ENCODE results near the gene TKT.

The TKT gene

GRCh38 chr3:53250881-53251605, 4.8 kb downstream of the TKT start:
- Histone ChIP-seq H3K36me3 (ENCODE audit: insufficient read depth, low read length) (peaks cover 35% of the 10 kb centered on the region; the same call in 1 of the 2 replicates), H3K4me1 (ENCODE audit: insufficient read depth, low read length, severe bottlenecking) (peaks cover 70% of the 10 kb centered on the region), H3K4me2 (ENCODE audit: low read length) (peak overlapping the region; percentile 95; the same call in 1 of the 2 replicates), H3K9me3 (ENCODE audit: low read length) (no peaks in the 10 kb centered on the region), H3K79me2 (ENCODE audit: insufficient read depth, low read length) (peaks cover 94% of the 10 kb centered on the region), H3K9ac (ENCODE audit: low read length) (no peak overlapping the region; the same call in 1 of the 2 replicates), H2AFZ (ENCODE audit: low read length) (no peak overlapping the region), H3K27ac (ENCODE audit: low read depth, low read length, poor library complexity, severe bottlenecking) (peak overlapping the region; percentile 79), H3F3A (ENCODE audit: insufficient read depth, low read length) (no peaks in the 10 kb centered on the region), H4K20me1 (ENCODE audit: insufficient read depth, low read length) (no peaks in the 10 kb centered on the region), H3K27me3 (ENCODE audit: insufficient read depth, low read length) (no peaks in the 10 kb centered on the region), H3K9me2 (ENCODE audit: low read depth, low read length) (no peaks in the 10 kb centered on the region), H3K4me3 (ENCODE audit: low read depth, low read length, poor library complexity, severe bottlenecking) (peak overlapping the region; percentile 9)
- TF ChIP-seq EZH2 (IDR thresholded peaks at IDR 0.05; ENCODE audit: borderline replicate concordance, low read length) = no peak
- TF ChIP-seq, protein P1, sequence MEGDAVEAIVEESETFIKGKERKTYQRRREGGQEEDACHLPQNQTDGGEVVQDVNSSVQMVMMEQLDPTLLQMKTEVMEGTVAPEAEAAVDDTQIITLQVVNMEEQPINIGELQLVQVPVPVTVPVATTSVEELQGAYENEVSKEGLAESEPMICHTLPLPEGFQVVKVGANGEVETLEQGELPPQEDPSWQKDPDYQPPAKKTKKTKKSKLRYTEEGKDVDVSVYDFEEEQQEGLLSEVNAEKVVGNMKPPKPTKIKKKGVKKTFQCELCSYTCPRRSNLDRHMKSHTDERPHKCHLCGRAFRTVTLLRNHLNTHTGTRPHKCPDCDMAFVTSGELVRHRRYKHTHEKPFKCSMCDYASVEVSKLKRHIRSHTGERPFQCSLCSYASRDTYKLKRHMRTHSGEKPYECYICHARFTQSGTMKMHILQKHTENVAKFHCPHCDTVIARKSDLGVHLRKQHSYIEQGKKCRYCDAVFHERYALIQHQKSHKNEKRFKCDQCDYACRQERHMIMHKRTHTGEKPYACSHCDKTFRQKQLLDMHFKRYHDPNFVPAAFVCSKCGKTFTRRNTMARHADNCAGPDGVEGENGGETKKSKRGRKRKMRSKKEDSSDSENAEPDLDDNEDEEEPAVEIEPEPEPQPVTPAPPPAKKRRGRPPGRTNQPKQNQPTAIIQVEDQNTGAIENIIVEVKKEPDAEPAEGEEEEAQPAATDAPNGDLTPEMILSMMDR (IDR thresholded peaks at IDR 0.05; ENCODE audit: low read length) = no peak

- peaks cover 35% of the 10 kb centered on the region; the same call in 1 of the 2 replicates for H3K36me3 ChIP-seq (ENCODE audit: insufficient read depth, low read length)
- H3K9me2 ChIP-seq (ENCODE audit: low read depth, low read length) = no peaks in the 10 kb centered on the region
- peak overlapping the region; percentile 46 for H3K4me2 ChIP-seq (ENCODE audit: low read length)
- no peaks in the 10 kb centered on the region for H3K9me3 ChIP-seq (ENCODE audit: low read length)
- no peak overlapping the region; the same call in 1 of the 2 replicates for H3K9ac ChIP-seq (ENCODE audit: low read length)
- peaks cover 68% of the 10 kb centered on the region for H3K4me1 ChIP-seq (ENCODE audit: insufficient read depth, low read length, severe bottlenecking)
- no peaks in the 10 kb centered on the region for H4K20me1 ChIP-seq (ENCODE audit: insufficient read depth, low read length)
- peak overlapping the region; percentile 29 for H3K4me3 ChIP-seq (ENCODE audit: low read depth, low read length, poor library complexity, severe bottlenecking)
- peak overlapping the region; percentile 79 for H3K27ac ChIP-seq (ENCODE audit: low read depth, low read length, poor library complexity, severe bottlenecking)
- H3F3A ChIP-seq (ENCODE audit: insufficient read depth, low read length) = no peaks in the 10 kb centered on the region
- H2AFZ ChIP-seq (ENCODE audit: low read length) = no peak overlapping the region
- peaks cover 100% of the 10 kb centered on the region for H3K79me2 ChIP-seq (ENCODE audit: insufficient read depth, low read length)
- H3K27me3 ChIP-seq (ENCODE audit: insufficient read depth, low read length) = no peaks in the 10 kb centered on the region
- no peak for TF ChIP-seq EZH2 (IDR thresholded peaks at IDR 0.05; ENCODE audit: borderline replicate concordance, low read length)
- TF ChIP-seq, protein P1 (IDR thresholded peaks at IDR 0.05; ENCODE audit: low read length) = no peak
Measured at GRCh38 chr3:53250453-53250852, 5.4 kb downstream of the TKT start.

- no peak overlapping the region for H3K27ac ChIP-seq (ENCODE audit: low read depth, low read length, poor library complexity, severe bottlenecking)
- no peak overlapping the region for H2AFZ ChIP-seq (ENCODE audit: low read length)
- no peak for TF ChIP-seq EZH2 (IDR thresholded peaks at IDR 0.05; ENCODE audit: borderline replicate concordance, low read length)
- no peaks in the 10 kb centered on the region for H3F3A ChIP-seq (ENCODE audit: insufficient read depth, low read length)
- H3K4me2 ChIP-seq (ENCODE audit: low read length) = no peak overlapping the region
- H3K4me3 ChIP-seq (ENCODE audit: low read depth, low read length, poor library complexity, severe bottlenecking) = no peak overlapping the region
- H3K9me3 ChIP-seq (ENCODE audit: low read length) = no peaks in the 10 kb centered on the region
- no peak overlapping the region for H3K9ac ChIP-seq (ENCODE audit: low read length)
- no peaks in the 10 kb centered on the region for H3K9me2 ChIP-seq (ENCODE audit: low read depth, low read length)
- H3K36me3 ChIP-seq (ENCODE audit: insufficient read depth, low read length) = peaks cover 31% of the 10 kb centered on the region; the same call in 1 of the 2 replicates
- peaks cover 99% of the 10 kb centered on the region for H3K79me2 ChIP-seq (ENCODE audit: insufficient read depth, low read length)
- H3K4me1 ChIP-seq (ENCODE audit: insufficient read depth, low read length, severe bottlenecking) = peaks cover 54% of the 10 kb centered on the region
- no peaks in the 10 kb centered on the region for H4K20me1 ChIP-seq (ENCODE audit: insufficient read depth, low read length)
- H3K27me3 ChIP-seq (ENCODE audit: insufficient read depth, low read length) = no peaks in the 10 kb centered on the region
Measured at GRCh38 chr3:53248161-53248560, 7.7 kb downstream of the TKT start.
